GM12873 (cell line): ENCODE data around the gene KDM4D.

Source experiments
- CTCF ChIP-seq: IDR thresholded peaks from 2 replicates; pipeline ENCODE4 v1.5.1; 2012; ENCODE audit warnings: low read depth, mild to moderate bottlenecking, moderate library complexity, low read length, control low read depth; ENCODE audit not compliant: insufficient read depth; ENCODE audit errors: missing control alignments

The KDM4D gene

GRCh38 chr11:94973099-94973968 is at the start of gene KDM4D, which contains the start of gene CWC15:
TSS of gene KDM4D (plus strand) at chr11:94973709. CDS start at chr11:94997373, 23,664 bp downstream.
TSS of gene CWC15 (minus strand) at chr11:94973556. CDS start at chr11:94972185, 1,371 bp downstream.
- TF ChIP-seq CTCF = no peak

GRCh38 chr11:94924171-94924572 is 49.3 kb upstream of the KDM4D start:
- TF ChIP-seq CTCF = no peak

- TF ChIP-seq CTCF = no peak
Observed at GRCh38 chr11:94924612-94925011, 48.9 kb upstream of the KDM4D start.

- TF ChIP-seq CTCF = no peak
Observed at GRCh38 chr11:94925422-94926270, 47.9 kb upstream of the KDM4D start.

GRCh38 chr11:94926271-94926625 is 47.3 kb upstream of the KDM4D start:
- TF ChIP-seq CTCF = no peak

- no peak for TF ChIP-seq CTCF
Observed at GRCh38 chr11:94926698-94927237, 46.7 kb upstream of the KDM4D start.
